ENCODE measurements around the gene ATF3.

Gene ATF3

DNA sequence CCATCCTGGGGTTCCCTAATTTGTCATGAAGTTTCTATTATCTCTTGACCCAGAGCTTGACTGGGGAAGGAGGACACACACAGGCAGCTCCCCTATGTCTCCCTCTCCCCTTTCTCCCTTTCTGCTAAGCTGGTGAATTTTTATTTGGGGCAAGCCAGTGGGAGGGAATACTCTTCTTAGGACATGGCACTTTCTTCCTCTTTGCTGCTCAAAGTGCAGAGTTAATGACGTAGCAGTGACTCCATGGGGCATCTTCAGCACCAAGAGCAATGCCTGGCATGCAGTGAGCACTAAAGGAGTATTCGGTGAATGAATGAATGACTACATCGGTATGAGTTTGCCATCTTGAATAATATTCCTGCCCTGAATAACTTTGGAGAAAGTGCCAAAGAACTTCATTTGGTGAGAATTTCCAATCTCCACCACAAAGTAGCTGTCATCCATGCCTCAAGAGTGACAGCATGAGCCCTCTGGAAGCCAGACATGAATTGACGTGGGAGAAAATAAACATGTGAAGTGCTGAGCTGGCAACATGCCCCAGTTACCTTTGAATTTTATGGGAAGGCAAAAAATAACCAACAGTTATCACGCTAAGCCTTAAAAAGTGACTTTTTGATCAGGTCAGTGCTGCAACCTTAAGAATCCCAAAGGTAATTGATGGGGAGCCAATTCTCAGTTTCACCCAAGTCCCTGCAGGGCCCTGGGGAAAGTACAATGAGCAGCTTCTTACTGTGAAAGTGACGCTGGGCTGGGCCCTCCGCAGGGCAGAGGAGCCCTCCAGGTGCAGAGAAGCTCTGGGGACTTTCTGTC, 22.1 kb upstream of the ATF3 start:
- DNase-seq (ENCODE audit: low read depth) = no peak

DNA sequence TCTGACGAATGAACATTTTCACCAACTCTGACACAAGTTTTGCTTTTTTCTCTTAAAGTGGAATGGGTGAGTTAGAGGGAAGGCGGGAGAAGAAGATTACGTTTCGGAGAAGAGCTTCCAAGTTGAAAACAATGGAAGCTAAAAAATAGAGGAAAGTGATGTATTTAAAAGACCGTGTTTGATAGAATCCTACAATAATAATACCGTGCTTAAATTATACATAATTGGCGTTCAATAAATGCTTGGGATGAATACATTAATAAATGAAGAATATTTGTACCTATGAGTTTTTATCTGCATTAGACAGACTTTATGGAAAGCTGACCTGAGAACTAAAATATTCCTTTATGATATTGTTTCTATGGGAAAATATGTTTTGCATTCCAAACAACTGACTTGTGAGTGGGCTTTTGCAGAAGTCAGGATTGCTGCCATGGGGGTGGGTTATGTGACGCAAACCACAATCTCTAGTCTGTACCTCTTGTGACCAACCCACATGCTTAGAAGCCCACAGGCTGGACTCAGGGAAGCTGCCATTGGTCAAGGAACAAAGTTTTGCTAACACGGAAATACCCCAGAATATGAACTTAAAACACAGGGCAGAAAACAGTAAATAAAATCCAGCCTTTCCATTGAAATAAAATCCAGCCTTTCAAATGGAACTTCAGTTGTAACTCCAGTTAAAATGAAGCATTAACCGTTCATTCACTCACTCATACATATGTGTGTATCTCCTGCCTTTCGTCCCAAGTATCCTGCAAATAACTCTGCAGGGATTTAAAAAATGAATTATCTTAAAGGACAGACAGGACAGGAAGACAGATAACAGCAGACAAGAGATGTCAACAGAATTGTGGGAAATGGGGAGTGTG, 21.3 kb upstream of the ATF3 start:
- DNase-seq (ENCODE audit: low read depth) = peak; percentile 91

- DNase-seq (ENCODE audit: low read depth) = no peak
Observed at GRCh38 chr1:212587888-212588510, 20.6 kb upstream of the ATF3 start.

DNA sequence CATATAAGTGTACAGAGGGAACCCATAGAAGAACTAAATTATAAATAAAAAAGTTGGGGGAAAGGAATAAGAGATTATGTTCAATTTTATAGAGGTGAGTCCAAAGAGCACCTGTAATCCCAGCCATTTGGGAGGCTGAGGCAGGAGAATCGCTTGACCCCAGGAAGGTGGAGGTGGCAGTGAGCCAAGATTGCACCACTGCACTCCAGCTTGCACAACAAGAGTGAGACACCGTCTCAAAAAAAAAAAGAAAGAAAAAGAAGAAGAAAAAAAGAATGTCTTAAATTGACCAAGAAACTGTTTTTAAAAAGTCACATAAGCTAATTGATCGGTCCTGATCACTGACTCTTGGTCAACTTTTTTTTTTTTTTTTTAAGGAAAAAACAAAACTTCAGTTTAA, 19.1 kb upstream of the ATF3 start:
- peak; percentile 35 for DNase-seq (ENCODE audit: low read depth)

- no peak for DNase-seq (ENCODE audit: low read depth)
Observed at GRCh38 chr1:212591922-212592321, 16.6 kb upstream of the ATF3 start.

GRCh38 chr1:212593821-212594251, 14.7 kb upstream of the ATF3 start:
- no peak for DNase-seq (ENCODE audit: low read depth)

GRCh38 chr1:212594640-212595039, 13.9 kb upstream of the ATF3 start:
- no peak for DNase-seq (ENCODE audit: low read depth)

DNA sequence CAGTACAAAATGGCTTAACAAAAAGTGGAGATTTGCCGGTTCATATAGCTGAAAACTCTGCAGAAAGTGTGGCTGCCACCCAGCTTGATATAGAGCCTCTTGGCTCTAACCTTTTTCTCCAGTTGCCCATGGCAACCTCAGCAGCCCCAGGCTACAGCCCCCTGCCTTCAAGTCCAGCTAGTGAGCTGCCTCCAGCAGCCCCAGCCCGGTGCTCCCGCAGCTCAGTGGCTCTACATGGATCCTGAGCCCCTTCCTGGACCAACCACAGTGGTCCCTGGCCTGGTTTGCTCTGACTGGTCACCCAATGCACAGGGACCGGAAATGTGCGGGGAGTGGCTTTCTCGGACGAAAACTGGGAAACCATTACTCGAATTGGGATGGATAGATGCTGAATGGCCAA, 13.3 kb upstream of the ATF3 start:
- DNase-seq (ENCODE audit: low read depth) = no peak

DNA sequence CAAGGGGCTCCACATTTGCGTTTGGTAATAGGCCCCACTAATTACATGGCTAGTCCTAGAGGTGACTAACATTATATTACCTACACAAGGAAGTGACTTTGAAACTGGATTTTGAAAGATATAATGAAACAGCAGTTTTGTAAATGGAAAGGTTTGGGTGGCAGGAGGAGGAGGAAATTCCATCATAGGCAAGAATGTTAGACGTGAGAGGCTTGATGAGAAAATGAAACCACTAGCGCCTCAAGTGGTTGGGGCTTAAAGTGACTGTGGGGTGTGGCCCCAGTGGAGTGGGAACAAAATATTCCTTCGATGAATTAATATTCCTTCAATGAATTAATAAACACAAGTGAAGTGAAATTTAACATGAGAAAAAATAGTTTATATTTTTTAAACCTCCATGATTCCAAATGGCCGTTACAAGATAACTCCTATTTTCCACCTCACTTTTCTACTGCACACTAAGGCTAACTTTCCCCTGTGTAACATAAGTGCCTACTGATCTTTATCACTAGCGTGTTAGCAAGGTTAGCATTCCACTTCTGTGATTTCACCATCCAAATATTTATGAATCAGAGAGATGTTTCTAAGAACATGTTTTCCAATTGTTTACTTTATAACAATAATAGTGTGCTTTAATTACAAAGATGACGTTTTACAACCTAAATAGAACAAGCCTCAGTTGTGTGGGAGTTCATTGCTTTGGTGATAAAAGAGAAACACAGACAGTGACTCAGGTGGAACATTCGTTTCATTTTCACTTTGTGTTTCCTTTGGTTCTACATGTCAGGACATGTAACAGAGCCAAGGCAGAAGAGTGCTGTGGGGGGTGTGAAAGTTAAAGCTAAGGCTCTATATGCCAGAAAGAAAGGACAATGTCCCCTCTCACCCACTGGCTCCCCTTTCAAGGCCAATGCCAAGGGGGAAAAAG, 12.5 kb upstream of the ATF3 start:
- DNase-seq (ENCODE audit: low read depth) = peak; percentile 98

- DNase-seq (ENCODE audit: low read depth) = no peak
Observed at GRCh38 chr1:212596798-212597197, 11.8 kb upstream of the ATF3 start.

GRCh38 chr1:212597487-212597886, 11.1 kb upstream of the ATF3 start:
- DNase-seq (ENCODE audit: low read depth) = no peak

- DNase-seq (ENCODE audit: low read depth) = no peak
Observed at GRCh38 chr1:212600071-212600915, 8.3 kb upstream of the ATF3 start.

GRCh38 chr1:212600980-212601379, 7.6 kb upstream of the ATF3 start:
- DNase-seq (ENCODE audit: low read depth) = no peak

DNA sequence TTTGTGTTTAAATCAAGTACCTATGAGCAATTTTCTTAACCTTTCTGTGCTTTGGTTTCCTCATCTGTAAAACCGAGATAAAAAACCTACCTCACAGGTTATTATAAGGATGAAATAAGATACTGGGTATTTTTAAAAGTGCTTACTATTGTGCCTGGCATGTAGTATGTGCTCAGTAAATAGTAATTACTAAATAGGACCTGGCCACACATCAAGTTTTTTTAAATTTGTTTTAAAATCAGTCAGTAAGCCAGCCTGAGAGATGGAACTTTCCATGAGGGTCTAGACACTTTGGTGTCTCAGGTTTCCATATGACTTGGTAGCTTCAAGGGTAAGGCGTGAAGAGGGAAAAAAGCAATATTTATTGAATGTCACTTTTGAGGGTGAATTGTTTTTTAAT, 7.0 kb upstream of the ATF3 start:
- no peak for DNase-seq (ENCODE audit: low read depth)

GRCh38 chr1:212605441-212606394, 2.8 kb upstream of the ATF3 start:
- DNase-seq (ENCODE audit: low read depth) = peak; percentile 34

DNA sequence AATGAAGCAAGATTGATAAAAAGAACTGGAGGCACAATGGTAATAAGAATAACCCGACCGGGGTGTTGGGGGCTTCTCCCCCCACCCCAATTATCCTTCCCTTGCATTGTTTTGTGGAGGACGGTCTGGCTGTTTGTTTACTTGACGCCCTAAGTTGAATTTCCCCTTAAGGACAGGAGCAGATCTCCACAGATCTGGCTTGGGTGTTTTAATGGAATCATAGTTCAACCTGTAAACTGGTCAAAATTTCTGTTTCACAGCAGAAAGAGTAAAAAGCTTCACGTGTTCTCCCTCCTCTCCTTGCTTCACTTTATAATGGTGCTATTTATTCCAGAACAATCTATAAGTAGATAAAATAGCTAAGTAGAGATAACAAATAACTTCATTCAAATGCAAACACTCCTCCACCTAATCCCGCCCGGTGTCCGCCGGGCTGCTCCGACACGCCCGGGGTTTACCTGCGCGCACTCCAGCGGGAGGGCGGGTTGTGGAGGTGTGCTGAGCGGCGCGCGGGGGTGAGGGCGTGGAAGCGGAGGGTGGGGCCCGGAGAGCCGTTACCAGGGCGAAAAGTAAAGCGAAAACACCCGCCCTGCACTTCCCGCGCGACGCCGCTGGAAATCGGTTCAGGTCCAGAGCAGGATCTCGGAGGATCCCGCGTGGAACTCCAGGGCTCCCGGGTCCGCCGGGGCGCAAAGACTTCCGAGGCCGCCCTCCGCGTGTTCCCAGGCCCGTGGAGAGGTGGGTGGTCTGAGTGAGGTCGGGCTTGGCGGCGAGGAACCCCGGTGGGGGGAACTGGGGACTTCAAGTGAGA, 2.0 kb upstream of the ATF3 start:
- no peak for DNase-seq (ENCODE audit: low read depth)

- no peak for DNase-seq (ENCODE audit: low read depth)
Observed at GRCh38 chr1:212607206-212607912, 1.2 kb upstream of the ATF3 start.

GRCh38 chr1:212607913-212608391, 609 bp upstream of the ATF3 start:
- no peak for DNase-seq (ENCODE audit: low read depth)

Measured in amniotic epithelial cell (primary cell).